ENCODE results near the gene ELL.

DNA sequence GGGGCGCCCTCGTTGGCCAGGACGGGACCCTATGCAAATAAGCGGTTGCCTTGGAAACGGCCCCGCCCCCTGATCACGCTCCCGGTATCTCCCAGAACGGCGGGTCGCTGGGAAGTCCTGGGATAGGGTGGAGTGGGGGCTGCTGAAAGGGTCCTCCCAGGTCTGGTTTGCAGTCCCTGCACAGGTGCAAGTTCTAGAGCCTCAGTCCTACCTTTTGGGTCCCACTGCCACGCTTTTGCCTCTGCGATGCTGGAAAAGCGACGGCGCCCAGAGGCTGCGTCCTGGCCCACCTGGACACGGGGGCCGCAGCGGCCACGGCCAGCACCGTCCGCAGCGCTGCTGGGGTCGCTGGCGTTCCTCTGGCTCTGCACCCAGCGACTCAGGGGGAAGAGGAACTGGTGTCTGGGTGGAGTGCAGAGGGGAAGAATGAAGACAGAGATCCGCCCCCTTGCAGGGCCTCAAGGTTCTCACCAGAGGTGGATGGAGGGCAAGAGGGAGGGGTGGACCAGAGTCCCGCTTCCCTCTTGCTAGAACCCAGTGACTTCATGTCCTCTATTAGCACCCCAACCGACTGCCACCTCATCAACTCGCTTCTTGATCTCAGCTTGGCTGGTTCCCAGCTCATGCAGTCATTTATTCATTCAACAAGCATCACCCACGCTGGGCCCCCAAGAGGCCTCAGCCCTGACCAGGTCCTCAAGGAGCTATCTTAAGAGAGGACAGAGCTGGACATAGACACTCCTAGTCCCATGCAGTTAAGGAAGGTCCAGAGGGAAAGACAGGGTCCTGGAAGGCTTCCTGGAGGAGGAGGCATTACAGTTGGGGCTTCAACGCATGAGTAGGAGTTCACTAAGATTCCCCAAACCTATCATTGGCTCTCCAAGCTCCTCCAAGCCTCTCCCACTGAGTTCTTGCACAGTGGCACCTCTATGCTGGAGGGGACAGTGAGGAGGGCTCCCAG lies 124.3 kb downstream of the ELL start, which contains the start of gene LRRC25:
- no peak for TF ChIP-seq CTCF (IDR thresholded peaks at IDR 0.05; ENCODE audit: insufficient read depth, low read length)
- TF ChIP-seq POLR2AphosphoS5 (IDR thresholded peaks at IDR 0.05; ENCODE audit: low read depth): peak; percentile 69
- TF ChIP-seq, protein P1, sequence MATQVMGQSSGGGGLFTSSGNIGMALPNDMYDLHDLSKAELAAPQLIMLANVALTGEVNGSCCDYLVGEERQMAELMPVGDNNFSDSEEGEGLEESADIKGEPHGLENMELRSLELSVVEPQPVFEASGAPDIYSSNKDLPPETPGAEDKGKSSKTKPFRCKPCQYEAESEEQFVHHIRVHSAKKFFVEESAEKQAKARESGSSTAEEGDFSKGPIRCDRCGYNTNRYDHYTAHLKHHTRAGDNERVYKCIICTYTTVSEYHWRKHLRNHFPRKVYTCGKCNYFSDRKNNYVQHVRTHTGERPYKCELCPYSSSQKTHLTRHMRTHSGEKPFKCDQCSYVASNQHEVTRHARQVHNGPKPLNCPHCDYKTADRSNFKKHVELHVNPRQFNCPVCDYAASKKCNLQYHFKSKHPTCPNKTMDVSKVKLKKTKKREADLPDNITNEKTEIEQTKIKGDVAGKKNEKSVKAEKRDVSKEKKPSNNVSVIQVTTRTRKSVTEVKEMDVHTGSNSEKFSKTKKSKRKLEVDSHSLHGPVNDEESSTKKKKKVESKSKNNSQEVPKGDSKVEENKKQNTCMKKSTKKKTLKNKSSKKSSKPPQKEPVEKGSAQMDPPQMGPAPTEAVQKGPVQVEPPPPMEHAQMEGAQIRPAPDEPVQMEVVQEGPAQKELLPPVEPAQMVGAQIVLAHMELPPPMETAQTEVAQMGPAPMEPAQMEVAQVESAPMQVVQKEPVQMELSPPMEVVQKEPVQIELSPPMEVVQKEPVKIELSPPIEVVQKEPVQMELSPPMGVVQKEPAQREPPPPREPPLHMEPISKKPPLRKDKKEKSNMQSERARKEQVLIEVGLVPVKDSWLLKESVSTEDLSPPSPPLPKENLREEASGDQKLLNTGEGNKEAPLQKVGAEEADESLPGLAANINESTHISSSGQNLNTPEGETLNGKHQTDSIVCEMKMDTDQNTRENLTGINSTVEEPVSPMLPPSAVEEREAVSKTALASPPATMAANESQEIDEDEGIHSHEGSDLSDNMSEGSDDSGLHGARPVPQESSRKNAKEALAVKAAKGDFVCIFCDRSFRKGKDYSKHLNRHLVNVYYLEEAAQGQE (IDR thresholded peaks at IDR 0.05; ENCODE audit: insufficient replicate concordance, low read depth): no peak
- TF ChIP-seq GABPA (IDR thresholded peaks at IDR 0.05; ENCODE audit: low read depth): no peak
- TF ChIP-seq SPI1 (IDR thresholded peaks at IDR 0.05; ENCODE audit: borderline replicate concordance, low read depth): peak; percentile 93

Data from HL-60 (cell line).